Neural cell (in vitro differentiated cells): ENCODE results near the gene TMEM192. TPM values are rescaled to one million over a fixed set of nuclear protein-coding genes. Genes with fewer than 3 reads are reported as not detected.

ENCODE experiments used
- H2AFZ ChIP-seq: fragments of 200-600, 300-800 bp; sonication (generic), shearing (Covaris generic); 2 replicates; pipeline ENCODE4 v1.6.0; 2014; ENCODE audit warnings: low read depth, mild to moderate bottlenecking, antibody characterized with exemption, low read length, moderate library complexity
- H3F3A ChIP-seq: fragments of 200-600 bp; shearing (Covaris generic); 2 replicates; pipeline ENCODE4 v1.6.1; 2016; ENCODE audit warnings: mild to moderate bottlenecking, moderate library complexity, mixed read lengths, antibody characterized with exemption, low read length; ENCODE audit not compliant: insufficient read depth, poor library complexity, severe bottlenecking
- H3K27ac ChIP-seq: fragments of 200-600, 300-800 bp; sonication (generic), shearing (Covaris generic); 2 replicates; pipeline ENCODE4 v1.5.1; 2014; ENCODE audit warnings: mild to moderate bottlenecking, low read length, moderate library complexity
- H3K27me3 ChIP-seq: fragments of 300-800, 200-600 bp; sonication (generic), shearing (Covaris generic); 2 replicates; pipeline ENCODE4 v1.6.0; 2014; ENCODE audit warnings: mild to moderate bottlenecking, low read depth, low read length, moderate library complexity; ENCODE audit not compliant: insufficient read depth
- H3K36me3 ChIP-seq: fragments of 300-800, 200-600 bp; sonication (generic), shearing (Covaris generic); 2 replicates; pipeline ENCODE4 v1.5.1; 2014; ENCODE audit warnings: mild to moderate bottlenecking, antibody characterized with exemption, low read length, moderate library complexity; ENCODE audit not compliant: insufficient read depth
- H3K4me2 ChIP-seq: fragments of 300-800, 200-600 bp; sonication (generic), shearing (Covaris generic); 2 replicates; pipeline ENCODE4 v1.6.0; 2014; ENCODE audit warnings: mild to moderate bottlenecking, low read length
- H3K4me3 ChIP-seq: fragments of 300-800, 200-600 bp; sonication (generic), shearing (Covaris generic); 2 replicates; pipeline ENCODE4 v1.5.1; 2014; ENCODE audit warnings: mild to moderate bottlenecking, low read length, moderate library complexity
- H3K79me2 ChIP-seq: fragments of 200-600 bp; shearing (Covaris generic); replicated peaks from 2 replicates; pipeline ENCODE4 v1.6.0; 2014; ENCODE audit warnings: mild to moderate bottlenecking, low read length, moderate library complexity; ENCODE audit not compliant: insufficient read depth
- H3K9ac ChIP-seq: fragments of 300-800, 200-600 bp; sonication (generic), shearing (Covaris generic); 2 replicates; pipeline ENCODE4 v1.6.1; 2016; ENCODE audit warnings: mild to moderate bottlenecking, low read length, mixed read lengths
- H3K9me2 ChIP-seq: fragments of 200-600 bp; shearing (Covaris generic); 2 replicates; pipeline ENCODE4 v1.6.1; 2016; ENCODE audit warnings: mild to moderate bottlenecking, low read length, mixed read lengths; ENCODE audit not compliant: insufficient read depth
- H3K9me3 ChIP-seq: fragments of 200-600, 300-800 bp; sonication (generic), shearing (Covaris generic); 2 replicates; pipeline ENCODE4 v1.6.1; 2016; ENCODE audit warnings: mild to moderate bottlenecking, mixed run types, low read length, moderate library complexity, mixed read lengths
- H4K20me1 ChIP-seq: fragments of 200-600 bp; shearing (Covaris generic); 2 replicates; pipeline ENCODE4 v1.6.1; 2016; ENCODE audit warnings: mild to moderate bottlenecking, mixed run types; ENCODE audit not compliant: insufficient read depth
- EP300 ChIP-seq: fragments of 450-650 bp; conservative IDR thresholded peaks from 2 replicates; pipeline ENCODE4 v1.6.1; 2014; ENCODE audit warnings: antibody characterized with exemption, mild to moderate bottlenecking, moderate library complexity; ENCODE audit not compliant: poor library complexity, severe bottlenecking
- EZH2 ChIP-seq: fragments of 200-600, 300-800 bp; shearing (Covaris generic), sonication (generic); IDR thresholded peaks from 2 replicates; pipeline ENCODE4 v1.6.1; 2014; ENCODE audit warnings: antibody characterized with exemption, low read length, borderline replicate concordance, mild to moderate bottlenecking; ENCODE audit not compliant: insufficient read depth, poor library complexity, severe bottlenecking
- MXI1 ChIP-seq: fragments of 450-650 bp; conservative IDR thresholded peaks from 2 replicates; pipeline ENCODE4 v1.6.1; 2014; ENCODE audit warnings: antibody characterized with exemption, mild to moderate bottlenecking; ENCODE audit not compliant: poor library complexity, severe bottlenecking
- POLR2AphosphoS5 ChIP-seq: IDR thresholded peaks from 2 replicates; pipeline ENCODE4 v1.6.1; 2012
- RAD21 ChIP-seq: fragments of 450-650 bp; conservative IDR thresholded peaks from 2 replicates; pipeline ENCODE4 v1.6.1; 2014; ENCODE audit warnings: antibody characterized with exemption, mild to moderate bottlenecking, moderate library complexity
- SMC3 ChIP-seq: fragments of 450-650 bp; conservative IDR thresholded peaks from 2 replicates; pipeline ENCODE4 v1.6.1; 2014; ENCODE audit warnings: antibody characterized with exemption, mild to moderate bottlenecking, moderate library complexity; ENCODE audit not compliant: poor library complexity
- TAF1 ChIP-seq: IDR thresholded peaks from 2 replicates; pipeline ENCODE4 v1.6.1; 2012; ENCODE audit warnings: low read depth
- polyA plus RNA-seq: library from polyadenylated mRNA; depleted of rRNA; stranded (reverse); fragments of >200 nt; gene quantifications from 2 replicates; pipeline ENCODE4 v1.2.3, GENCODE V29; 2014
- TF ChIP-seq, protein P1 (sequence below): fragments of 450-650 bp; IDR thresholded peaks from 2 replicates; pipeline ENCODE4 v1.5.1; 2014; ENCODE audit warnings: antibody characterized with exemption, mild to moderate bottlenecking, moderate library complexity; ENCODE audit not compliant: poor library complexity, severe bottlenecking
- TF ChIP-seq, protein P2 (sequence below): IDR thresholded peaks from 2 replicates; pipeline ENCODE4 v1.6.1; 2012; ENCODE audit warnings: borderline replicate concordance

TMEM192 gene
- polyA plus RNA-seq, 1 donor from 2014 or later = 10.5 TPM

DNA sequence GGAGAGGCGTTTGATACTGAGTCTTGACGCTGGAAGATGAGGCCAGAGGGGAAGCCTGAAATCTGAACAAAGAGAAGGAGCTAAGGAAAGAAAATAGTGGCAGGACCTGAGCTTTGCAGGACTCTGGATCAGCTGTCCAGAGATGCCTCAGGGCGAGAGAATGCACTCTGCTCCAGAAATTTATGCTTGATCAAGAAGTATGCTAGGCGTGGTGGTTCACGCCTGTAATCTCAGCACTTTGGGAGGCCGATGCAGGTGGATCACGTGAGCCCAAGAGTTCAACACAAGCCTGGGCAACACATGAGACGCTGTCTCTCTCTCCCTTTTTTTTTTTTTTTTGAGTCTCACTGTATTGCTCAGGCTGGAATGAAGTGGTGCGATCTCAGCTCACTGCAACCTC lies 57.1 kb downstream of the TMEM192 start:
- no peaks in the 10 kb centered on the region for H3F3A ChIP-seq
- no peak overlapping the region for H3K27ac ChIP-seq
- no peaks in the 10 kb centered on the region for H3K27me3 ChIP-seq
- no peak overlapping the region for H3K4me3 ChIP-seq
- TF ChIP-seq TAF1 (no peak), MXI1 (no peak), RAD21 (no peak), POLR2AphosphoS5 (no peak), EP300 (no peak), SMC3 (no peak), EZH2 (no peak)
- TF ChIP-seq, protein P1, sequence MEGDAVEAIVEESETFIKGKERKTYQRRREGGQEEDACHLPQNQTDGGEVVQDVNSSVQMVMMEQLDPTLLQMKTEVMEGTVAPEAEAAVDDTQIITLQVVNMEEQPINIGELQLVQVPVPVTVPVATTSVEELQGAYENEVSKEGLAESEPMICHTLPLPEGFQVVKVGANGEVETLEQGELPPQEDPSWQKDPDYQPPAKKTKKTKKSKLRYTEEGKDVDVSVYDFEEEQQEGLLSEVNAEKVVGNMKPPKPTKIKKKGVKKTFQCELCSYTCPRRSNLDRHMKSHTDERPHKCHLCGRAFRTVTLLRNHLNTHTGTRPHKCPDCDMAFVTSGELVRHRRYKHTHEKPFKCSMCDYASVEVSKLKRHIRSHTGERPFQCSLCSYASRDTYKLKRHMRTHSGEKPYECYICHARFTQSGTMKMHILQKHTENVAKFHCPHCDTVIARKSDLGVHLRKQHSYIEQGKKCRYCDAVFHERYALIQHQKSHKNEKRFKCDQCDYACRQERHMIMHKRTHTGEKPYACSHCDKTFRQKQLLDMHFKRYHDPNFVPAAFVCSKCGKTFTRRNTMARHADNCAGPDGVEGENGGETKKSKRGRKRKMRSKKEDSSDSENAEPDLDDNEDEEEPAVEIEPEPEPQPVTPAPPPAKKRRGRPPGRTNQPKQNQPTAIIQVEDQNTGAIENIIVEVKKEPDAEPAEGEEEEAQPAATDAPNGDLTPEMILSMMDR = no peak
- TF ChIP-seq, protein P2, sequence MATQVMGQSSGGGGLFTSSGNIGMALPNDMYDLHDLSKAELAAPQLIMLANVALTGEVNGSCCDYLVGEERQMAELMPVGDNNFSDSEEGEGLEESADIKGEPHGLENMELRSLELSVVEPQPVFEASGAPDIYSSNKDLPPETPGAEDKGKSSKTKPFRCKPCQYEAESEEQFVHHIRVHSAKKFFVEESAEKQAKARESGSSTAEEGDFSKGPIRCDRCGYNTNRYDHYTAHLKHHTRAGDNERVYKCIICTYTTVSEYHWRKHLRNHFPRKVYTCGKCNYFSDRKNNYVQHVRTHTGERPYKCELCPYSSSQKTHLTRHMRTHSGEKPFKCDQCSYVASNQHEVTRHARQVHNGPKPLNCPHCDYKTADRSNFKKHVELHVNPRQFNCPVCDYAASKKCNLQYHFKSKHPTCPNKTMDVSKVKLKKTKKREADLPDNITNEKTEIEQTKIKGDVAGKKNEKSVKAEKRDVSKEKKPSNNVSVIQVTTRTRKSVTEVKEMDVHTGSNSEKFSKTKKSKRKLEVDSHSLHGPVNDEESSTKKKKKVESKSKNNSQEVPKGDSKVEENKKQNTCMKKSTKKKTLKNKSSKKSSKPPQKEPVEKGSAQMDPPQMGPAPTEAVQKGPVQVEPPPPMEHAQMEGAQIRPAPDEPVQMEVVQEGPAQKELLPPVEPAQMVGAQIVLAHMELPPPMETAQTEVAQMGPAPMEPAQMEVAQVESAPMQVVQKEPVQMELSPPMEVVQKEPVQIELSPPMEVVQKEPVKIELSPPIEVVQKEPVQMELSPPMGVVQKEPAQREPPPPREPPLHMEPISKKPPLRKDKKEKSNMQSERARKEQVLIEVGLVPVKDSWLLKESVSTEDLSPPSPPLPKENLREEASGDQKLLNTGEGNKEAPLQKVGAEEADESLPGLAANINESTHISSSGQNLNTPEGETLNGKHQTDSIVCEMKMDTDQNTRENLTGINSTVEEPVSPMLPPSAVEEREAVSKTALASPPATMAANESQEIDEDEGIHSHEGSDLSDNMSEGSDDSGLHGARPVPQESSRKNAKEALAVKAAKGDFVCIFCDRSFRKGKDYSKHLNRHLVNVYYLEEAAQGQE = no peak
- no peak overlapping the region for H3K9ac ChIP-seq
- no peaks in the 10 kb centered on the region for H3K36me3 ChIP-seq
- no peak overlapping the region for H3K4me2 ChIP-seq
- no peaks in the 10 kb centered on the region for H4K20me1 ChIP-seq
- H2AFZ ChIP-seq = no peak overlapping the region
- no peaks in the 10 kb centered on the region for H3K9me3 ChIP-seq
- no peaks in the 10 kb centered on the region for H3K79me2 ChIP-seq
- no peaks in the 10 kb centered on the region for H3K9me2 ChIP-seq

DNA sequence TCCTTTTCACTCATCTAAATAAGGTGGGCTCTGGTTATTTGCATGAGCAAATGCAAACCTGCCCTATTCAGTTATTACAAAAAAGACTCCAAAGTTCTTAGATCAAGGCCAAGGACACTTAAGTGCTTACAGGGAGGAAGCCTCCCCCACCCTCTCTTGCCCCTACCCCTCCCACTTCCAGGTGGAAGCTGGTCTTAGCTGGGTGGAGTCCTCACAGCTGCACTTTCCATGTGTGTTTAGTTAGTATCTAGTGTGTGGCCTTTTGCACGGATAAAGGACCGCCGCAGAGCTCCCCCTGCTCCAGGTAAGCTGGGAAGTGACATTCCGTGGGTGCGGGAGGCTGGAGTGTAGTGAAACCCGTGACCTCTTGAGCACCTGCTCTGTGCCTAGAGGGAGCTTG lies 59.0 kb downstream of the TMEM192 start, which contains the start of gene TRIM75:
TSS of gene TRIM75 (plus strand) at position 222 of the 400 bp plus-strand sequence. CDS start 5,282 bp downstream, outside the sequence.
- Histone ChIP-seq H2AFZ (no peak within 1 kb of the TSS), H3F3A (no peaks in the 10 kb centered on the region)

More for the DNA sequence above, 59.0 kb downstream of the TMEM192 start, which contains the start of gene TRIM75:
- Histone ChIP-seq H3K9ac (no peak within 1 kb of the TSS), H3K36me3 (no peaks in the 10 kb centered on the region), H3K9me2 (no peaks in the 10 kb centered on the region), H3K9me3 (no peaks in the 10 kb centered on the region), H3K27ac (no peak within 1 kb of the TSS), H3K4me3 (no peak within 1 kb of the TSS), H3K27me3 (no peaks in the 10 kb centered on the region), H4K20me1 (no peaks in the 10 kb centered on the region), H3K4me2 (no peak within 1 kb of the TSS), H3K79me2 (no peaks in the 10 kb centered on the region)
- TF ChIP-seq, protein P2 = no peak
- TF ChIP-seq EP300 (no peak), POLR2AphosphoS5 (no peak), TAF1 (no peak), MXI1 (no peak), EZH2 (no peak), RAD21 (no peak), SMC3 (no peak)
- TF ChIP-seq, protein P1 = no peak
